HTR-8/SVneo (cell line): ENCODE results near the gene NUP62CL.

Source experiments
- DNase-seq: peaks from one replicate; pipeline ENCODE4 v3.0.0; 2011; ENCODE audit warnings: low spot score, mixed read lengths; ENCODE audit not compliant: insufficient read length
- FAIRE-seq: peaks from 2 replicates; lab custom pipeline; 2011; peaks lifted over from hg19 to GRCh38; lab: Jason Lieb, UNC

Gene NUP62CL

DNA sequence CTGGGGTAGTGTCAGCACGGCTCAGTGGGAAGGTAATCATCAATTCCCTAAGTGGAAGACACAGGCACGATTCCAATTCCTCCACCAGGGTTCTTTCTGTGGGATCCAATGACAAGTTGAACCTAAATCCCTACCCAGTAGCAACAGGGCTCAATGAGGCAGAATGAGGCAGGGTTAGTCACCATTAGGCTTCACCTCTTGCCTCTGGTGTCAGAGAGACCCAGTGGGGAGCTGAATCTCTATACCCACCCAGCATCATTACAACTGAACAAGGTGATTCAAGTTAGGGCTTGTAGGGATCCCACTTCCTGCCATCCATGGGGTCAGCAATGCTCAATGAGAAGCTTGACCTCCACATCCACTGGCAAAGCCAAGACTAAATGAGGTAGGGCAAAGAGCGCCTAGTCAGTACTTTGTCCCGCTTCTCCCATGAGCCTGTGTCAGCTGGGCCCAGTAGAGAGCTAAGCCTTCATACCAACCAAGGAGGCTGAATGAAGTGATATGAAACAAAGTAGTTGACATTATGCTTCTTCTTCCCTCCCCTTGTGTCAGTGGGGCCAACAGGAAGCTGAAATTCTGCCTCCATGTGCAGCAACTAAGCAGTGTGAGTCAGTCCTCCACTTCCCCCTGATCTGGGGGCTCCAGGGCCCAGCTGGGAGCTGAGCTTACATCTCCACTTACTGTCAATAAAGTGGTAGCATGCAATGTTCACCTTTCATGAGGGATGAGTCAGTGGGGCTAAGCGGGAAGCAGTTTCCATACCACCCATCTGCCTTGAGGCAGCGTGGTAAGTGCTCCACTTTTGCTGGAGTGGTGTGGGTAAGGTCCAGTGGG, 51.2 kb downstream of the NUP62CL start:
- FAIRE-seq (no peak), DNase-seq (peak; percentile 21)

DNA sequence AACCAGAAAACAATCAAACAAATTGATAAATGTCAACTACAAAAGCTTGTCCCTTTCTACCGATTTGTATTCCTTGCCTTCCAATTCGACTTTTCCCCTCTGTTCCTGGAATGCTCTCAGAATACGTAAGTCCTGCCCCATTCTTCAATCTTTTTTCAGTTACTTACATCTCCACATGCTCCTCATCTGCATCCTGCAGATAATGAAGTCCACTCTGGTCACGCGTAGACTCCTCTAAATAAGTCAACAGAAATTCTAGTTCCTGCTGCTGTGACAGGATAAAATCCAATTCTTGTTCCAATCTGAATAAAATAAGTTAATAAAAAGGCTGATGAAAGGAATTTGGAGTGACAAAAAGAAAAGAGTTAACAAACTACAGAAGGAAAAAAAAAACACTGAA, 53.2 kb downstream of the NUP62CL start:
- no peak for DNase-seq
- FAIRE-seq: no peak

DNA sequence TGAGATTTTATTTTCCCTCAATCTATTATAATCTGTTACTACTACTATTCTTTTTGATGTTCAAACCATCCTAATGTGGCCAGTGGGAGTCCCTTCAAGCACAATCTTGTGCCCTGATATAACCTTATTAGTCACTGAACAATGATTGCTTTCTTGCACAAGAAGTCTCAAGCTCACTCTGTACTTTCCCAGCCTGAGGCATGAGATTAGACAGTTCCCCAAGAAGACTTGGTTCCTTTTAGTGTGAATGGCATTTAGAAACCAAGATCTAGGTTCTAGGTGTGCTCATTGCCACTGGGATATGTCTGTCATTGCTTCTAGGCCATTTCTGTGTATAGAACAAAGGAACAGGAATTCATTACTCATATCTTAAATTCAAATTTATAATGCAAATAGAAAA, 59.6 kb downstream of the NUP62CL start:
- no peak for DNase-seq
- FAIRE-seq: no peak

DNA sequence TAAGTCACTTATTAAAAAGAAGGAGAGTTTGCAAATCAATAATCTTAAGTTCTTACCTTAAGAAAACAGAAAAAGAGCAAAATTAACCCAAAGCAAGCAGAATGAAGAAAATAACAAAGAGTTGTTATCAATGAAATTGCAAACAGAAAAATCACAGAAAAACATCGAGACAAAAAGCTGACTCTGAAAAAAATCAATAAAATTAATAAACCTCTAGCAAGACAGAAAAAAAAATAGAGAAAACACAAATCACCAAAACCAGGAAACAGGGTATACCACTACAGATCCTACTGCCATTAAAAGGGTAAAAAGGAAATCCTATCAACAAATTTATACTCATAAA, 70.3 kb downstream of the NUP62CL start:
- FAIRE-seq (no peak), DNase-seq (no peak)

DNA sequence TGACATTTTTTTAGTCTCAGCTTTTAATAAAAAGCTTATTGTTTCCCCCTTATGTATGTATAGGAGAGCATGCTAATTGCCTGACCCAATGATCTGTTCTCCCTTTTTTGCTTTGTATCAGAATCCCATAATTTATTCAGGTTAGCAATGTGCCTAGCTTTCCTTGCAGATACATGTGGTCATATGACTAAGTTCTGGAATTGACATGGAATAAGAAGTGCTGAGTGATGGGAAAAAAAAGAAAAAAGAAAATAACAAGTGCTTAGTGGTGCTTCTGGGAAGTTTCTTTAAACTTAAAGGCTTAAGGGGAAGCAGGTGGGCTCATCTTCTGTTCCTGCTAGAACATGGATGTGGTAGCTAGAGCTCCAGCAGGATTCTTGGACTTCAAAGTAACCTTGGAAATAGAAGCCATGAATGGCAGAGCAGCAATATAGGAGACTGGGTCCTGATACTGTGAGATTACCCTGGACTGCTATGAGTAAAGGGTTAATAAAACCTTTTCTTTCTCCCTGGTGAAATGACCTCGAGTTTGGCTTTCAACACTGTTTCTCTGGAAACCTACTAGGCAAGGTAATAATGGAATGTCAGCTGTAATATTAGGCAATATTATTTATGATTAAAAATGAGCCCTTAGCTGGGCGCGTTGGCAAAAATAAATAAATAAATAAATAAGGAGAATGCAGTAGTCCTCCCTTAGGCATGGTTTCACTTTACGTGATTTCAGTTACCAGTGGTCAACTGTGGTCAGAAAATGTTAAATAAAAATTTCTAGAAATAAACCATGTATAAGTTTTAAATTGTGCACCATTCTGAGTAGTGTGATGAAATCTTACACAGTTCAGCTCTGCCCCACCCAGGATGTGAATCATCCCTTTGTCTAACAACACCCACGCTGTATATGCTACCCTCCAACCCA, 70.9 kb downstream of the NUP62CL start:
- FAIRE-seq: no peak
- no peak for DNase-seq

DNA sequence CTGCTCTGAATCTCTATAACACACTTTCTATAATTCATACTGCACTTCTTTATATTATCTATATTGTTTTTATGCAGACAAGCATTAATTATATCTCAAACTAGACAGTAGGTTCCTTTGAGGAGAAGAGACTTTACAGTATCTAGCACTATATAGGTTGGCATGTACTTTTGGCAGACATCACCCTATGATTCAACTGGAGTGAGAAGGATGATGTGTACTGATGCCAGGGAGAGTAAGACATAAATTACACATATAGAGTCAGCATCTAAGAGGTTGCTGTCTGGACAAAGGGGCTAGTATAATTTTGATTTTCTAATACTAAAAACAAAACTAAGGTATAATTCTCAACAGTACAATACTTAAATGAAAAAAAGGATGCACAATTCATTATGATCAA, 82.5 kb downstream of the NUP62CL start:
- DNase-seq: no peak
- FAIRE-seq: no peak

DNA sequence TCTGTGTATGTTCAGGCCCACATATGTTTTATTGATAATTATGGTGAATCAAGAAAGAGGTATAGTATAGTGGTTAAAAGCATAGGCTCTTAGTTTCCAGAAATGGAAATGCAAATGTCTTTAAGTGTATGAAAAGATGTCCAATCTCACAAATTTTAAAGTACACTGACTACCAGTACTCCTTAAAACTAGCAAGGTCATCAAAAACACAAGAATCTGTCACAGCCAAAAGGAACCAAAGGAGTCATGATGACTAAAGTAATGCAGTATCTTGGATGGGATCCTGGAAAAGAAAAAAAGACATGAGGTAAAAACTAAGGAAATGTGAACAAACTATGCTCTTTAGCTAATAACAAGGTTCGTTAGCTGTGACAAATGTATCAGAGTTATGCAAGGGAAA, 87.0 kb downstream of the NUP62CL start:
- DNase-seq (no peak), FAIRE-seq (no peak)

DNA sequence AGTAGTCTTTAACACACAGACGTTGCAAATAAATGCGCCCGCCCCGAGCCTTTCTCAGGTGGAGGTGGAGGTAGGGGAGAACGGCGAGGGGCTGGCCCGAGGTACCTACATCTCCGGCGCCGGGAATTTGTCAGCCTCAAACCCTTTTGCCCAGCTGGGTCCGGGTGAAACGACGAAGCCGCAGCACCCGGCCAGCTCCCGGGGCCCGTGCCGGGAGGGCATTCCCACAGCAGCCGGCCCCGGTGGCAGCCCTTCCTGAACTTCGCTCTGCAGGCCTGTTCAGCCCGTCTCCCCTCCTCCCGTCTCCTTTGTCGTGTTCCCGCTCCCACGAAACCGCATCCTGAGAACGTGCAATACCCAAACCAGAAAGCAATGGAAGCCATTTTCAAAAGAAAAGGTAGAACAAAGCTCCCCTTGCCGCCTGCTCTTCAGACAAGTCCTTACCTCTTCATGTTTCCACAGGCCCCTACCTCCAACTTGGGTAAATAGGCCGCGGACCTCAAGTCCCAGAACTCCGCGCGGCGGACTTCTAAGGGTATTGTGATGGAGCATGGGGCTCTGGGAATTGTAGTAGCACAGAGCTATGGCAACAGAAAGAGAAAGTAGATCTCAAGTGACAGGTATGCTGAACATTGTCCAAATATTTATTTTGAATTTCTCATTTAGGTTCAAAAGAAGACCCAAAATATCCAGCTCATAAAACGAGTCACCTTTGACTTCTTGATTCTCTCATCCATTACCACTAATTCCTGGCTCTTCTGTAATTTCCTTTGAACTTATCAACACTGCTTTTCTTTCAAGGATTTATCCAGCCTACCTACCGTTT, 87.7 kb downstream of the NUP62CL start, which contains the start of gene RBM41:
Gene RBM41 (minus strand): TSS at position 501 of the 826 bp plus-strand sequence. CDS start 49 bp downstream, at position 452.
- no peak for FAIRE-seq
- DNase-seq: peak; percentile 13

DNA sequence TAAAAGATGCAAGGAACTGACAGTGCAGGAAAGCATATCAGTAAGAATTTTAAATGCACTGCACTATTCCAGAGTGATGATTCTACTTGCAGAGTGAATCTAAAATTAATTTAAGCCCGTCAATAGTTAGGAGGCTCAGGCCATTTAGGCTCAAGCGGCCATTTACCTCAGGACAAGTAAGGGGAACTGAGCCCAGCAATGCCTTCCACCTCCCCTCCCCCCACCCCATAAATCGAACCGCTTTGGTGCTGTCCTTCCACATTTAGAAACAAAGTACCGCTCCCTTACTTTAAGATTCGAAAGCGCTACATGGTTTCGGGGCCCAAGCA, 88.3 kb downstream of the NUP62CL start:
- DNase-seq: no peak
- no peak for FAIRE-seq

DNA sequence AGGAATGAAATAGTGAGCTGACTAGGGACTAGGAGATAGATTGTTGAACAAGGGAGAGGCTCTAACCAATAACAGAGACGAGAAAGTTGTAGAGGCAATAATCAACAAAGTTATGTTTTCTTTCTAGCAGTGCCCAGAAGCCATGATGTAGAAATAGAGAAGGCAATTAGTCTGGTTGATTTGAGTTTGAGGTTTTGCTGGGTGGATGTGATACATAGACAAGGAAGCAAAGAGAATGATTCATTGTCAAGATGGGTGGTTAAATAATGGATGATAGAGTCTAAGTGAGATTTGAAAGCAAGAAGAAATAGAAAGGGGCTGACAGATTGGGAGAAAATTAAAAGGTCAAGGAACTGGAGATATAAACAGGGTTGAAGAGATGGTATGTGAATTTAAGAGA, 98.8 kb downstream of the NUP62CL start:
- no peak for DNase-seq
- FAIRE-seq: no peak

DNA sequence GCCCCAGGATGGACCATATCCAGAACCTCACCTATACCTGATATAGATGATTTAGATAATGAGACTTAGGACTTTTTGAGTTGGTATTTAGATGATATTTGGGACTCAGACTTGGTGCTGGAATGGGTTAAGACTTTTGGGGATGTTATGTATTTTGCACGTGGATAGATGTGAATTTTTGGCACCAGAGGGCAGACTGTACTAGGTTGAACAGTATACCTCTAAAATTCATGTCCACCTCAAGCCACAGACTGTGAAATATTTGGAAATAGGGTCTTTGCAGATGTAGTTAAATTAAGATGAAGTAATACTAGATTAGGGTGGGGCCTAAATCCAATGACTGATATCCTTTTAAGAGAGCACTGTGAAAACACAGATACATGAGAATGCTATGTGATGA, 103.3 kb downstream of the NUP62CL start:
- FAIRE-seq: no peak
- DNase-seq: no peak

DNA sequence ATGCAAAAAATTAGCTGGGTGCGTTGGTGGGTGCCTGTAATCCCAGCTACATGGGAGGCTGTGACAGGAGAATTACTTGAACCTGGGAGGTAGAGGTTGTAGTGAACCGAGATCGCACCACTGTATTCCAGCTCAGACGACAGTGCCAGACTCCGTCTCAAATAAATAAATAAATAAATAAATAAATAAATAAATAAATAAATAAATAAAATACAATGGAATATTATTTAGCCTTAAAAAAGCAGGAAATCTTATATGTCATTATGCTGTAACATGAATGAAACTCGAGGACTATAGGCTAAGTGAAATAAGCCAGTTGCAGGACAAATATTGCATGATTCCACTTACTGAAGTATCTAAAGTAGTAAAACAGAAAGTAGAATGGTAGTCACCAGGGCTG, 130.1 kb downstream of the NUP62CL start:
- FAIRE-seq: no peak
- DNase-seq: no peak
